GM12891 (cell line): ENCODE data around the gene MYOZ1.

Experiments
- POLR2A ChIP-seq: IDR thresholded peaks from 2 replicates; pipeline ENCODE4 v1.6.1; 2011; ENCODE audit warnings: low read depth, low read length, control low read depth
- SPI1 ChIP-seq: IDR thresholded peaks from 2 replicates; pipeline ENCODE4 v1.6.1; 2011; ENCODE audit warnings: low read depth, low read length, control low read depth
- TAF1 ChIP-seq: IDR thresholded peaks from 2 replicates; pipeline ENCODE4 v1.6.1; 2011; ENCODE audit warnings: low read depth, low read length, control low read depth

- TF ChIP-seq POLR2A (no peak), TAF1 (no peak), SPI1 (no peak)
Observed at GRCh38 chr10:73586583-73586984, 54.7 kb downstream of the MYOZ1 start.
